ENCODE data around the gene RNASE3.
"Not testable (repeated sequence)": the region's sequence is repeated elsewhere in the genome, so short reads cannot be mapped to it uniquely, and the experiment has no call there.

RNASE3 gene

DNA sequence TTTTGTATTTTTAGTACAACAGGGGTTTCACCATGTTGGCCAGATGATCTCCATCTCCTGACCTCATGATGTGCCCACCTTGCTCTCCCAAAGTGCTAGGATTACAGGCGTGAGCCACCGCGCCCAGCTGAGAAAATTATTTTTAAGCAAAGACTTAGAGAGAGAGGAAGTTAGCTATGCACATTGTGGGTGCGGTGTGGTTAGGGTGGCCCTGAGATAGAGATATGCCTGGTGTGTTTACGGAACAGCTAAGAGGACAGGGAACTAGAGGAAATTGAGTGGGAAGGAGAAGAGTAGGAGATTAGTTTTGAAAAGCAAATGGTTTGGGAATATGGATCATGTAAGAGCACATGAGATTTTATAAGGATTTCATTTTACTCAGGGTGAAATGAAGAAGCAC is 10.0 kb upstream of the RNASE3 start:
- not testable (repeated sequence) for DNase-seq (ENCODE audit: low spot score); H3K4me1 Mint-ChIP-seq (ENCODE audit: low read depth); H3K9me3 Mint-ChIP-seq; H3K4me3 Mint-ChIP-seq; H3K27ac Mint-ChIP-seq; H3K36me3 Mint-ChIP-seq (ENCODE audit: low read depth)
- peaks cover 15% of the 10 kb centered on the region for H3K27me3 Mint-ChIP-seq (ENCODE audit: low read depth)

DNA sequence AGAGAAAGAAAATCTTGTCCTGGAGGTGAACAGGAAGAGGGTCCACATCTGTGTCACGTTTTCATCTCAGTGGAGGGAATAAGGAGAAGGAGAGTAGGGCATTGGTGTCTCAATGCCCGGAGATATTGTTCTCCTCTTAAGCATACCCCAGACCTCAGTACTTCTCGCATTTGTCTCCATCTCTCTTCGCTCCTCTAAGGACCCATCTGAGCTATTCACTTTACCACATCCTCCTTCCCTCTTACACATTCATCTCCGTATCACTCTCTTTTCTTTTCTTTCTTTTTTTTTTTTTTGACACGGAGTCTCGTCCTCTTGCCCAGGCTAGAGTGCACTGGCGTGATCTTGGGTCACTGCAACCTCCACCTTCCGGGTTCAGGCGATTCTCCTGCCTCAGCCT is 8.4 kb upstream of the RNASE3 start:
- not testable (repeated sequence) for H3K36me3 Mint-ChIP-seq (ENCODE audit: low read depth); DNase-seq (ENCODE audit: low spot score); H3K4me3 Mint-ChIP-seq; H3K4me1 Mint-ChIP-seq (ENCODE audit: low read depth); H3K9me3 Mint-ChIP-seq; H3K27ac Mint-ChIP-seq
- H3K27me3 Mint-ChIP-seq (ENCODE audit: low read depth) = peaks cover 13% of the 10 kb centered on the region

- DNase-seq (ENCODE audit: low spot score); H3K27me3 Mint-ChIP-seq (ENCODE audit: low read depth); H3K9me3 Mint-ChIP-seq; H3K4me3 Mint-ChIP-seq; H3K27ac Mint-ChIP-seq; H3K4me1 Mint-ChIP-seq (ENCODE audit: low read depth); H3K36me3 Mint-ChIP-seq (ENCODE audit: low read depth): not testable (repeated sequence)
Measured at GRCh38 chr14:20888411-20888810, 2.8 kb upstream of the RNASE3 start.

- not testable (repeated sequence) for H3K4me3 Mint-ChIP-seq; H3K36me3 Mint-ChIP-seq (ENCODE audit: low read depth); H3K4me1 Mint-ChIP-seq (ENCODE audit: low read depth); H3K9me3 Mint-ChIP-seq; H3K27ac Mint-ChIP-seq; DNase-seq (ENCODE audit: low spot score)
- peaks cover 10% of the 10 kb centered on the region for H3K27me3 Mint-ChIP-seq (ENCODE audit: low read depth)
Measured at GRCh38 chr14:20895322-20895721, 4.1 kb downstream of the RNASE3 start.

DNA sequence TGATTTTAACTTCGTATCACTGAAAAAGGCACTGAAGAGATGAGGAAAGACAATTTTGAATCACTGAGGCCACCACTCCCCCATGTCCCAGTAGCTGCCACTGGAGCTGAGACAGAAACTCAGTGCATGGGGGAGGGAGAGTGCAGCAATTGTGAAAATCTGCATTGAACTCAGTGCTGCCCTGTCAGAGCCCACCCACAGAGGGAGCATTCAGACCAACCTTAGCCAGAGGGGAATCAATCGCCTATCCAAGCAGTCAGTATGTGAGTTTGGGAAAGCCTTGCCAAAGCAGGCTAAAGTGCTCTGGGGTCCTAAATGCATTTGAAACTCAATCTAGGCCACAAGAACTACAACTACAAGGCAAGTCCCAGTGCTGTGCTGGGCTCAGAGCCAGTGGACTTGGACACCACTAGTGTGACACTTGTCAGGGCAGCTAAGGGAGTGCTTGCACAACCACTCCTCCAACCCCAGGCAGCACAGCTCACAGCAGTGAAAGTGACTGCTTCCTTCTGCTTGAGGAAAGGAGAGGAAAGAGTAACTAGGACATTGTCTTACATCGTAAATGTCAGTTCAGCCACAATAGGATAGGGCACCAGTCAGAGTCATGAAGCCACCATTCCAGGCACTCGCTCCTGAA is 13.3 kb downstream of the RNASE3 start:
- no peak for DNase-seq (ENCODE audit: low spot score)
- Mint-ChIP-seq H3K4me3 (no peak overlapping the region), H3K36me3 (ENCODE audit: low read depth) (no peaks in the 10 kb centered on the region), H3K4me1 (ENCODE audit: low read depth) (no peaks in the 10 kb centered on the region), H3K27me3 (ENCODE audit: low read depth) (peaks cover 5% of the 10 kb centered on the region), H3K27ac (no peak overlapping the region), H3K9me3 (peaks cover 6% of the 10 kb centered on the region)

DNA sequence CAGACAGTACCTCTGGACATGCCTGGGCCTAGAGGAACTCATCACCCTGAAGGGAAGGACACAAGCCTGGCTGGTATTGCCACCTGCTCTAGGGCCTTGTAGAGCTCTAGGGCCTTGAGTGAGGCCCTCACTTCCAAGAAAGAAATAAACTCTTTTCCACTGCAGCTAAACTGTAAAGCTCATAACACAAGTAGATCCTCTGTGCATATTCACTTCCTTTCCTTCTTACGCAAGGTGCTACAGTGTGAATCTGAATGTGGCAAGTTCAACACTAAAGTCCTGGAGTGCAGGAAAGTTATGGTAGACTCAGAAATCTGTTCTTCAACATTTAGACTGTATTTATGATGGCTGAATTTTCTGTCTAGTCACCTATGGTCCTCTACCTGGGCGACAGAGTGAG is 14.5 kb downstream of the RNASE3 start:
- Mint-ChIP-seq H3K27me3 (ENCODE audit: low read depth) (peaks cover 5% of the 10 kb centered on the region), H3K4me3 (no peak overlapping the region), H3K9me3 (no peaks in the 10 kb centered on the region), H3K36me3 (ENCODE audit: low read depth) (no peaks in the 10 kb centered on the region), H3K27ac (no peak overlapping the region), H3K4me1 (ENCODE audit: low read depth) (no peaks in the 10 kb centered on the region)
- no peak for DNase-seq (ENCODE audit: low spot score)

GRCh38 chr14:20907214-20907613 is 16.0 kb downstream of the RNASE3 start:
- no peaks in the 10 kb centered on the region for H3K9me3 Mint-ChIP-seq
- no peak overlapping the region for H3K4me3 Mint-ChIP-seq
- no peaks in the 10 kb centered on the region for H3K4me1 Mint-ChIP-seq (ENCODE audit: low read depth)
- peaks cover 9% of the 10 kb centered on the region for H3K27me3 Mint-ChIP-seq (ENCODE audit: low read depth)
- H3K36me3 Mint-ChIP-seq (ENCODE audit: low read depth) = no peaks in the 10 kb centered on the region
- no peak overlapping the region for H3K27ac Mint-ChIP-seq
- no peak for DNase-seq (ENCODE audit: low spot score)

DNA sequence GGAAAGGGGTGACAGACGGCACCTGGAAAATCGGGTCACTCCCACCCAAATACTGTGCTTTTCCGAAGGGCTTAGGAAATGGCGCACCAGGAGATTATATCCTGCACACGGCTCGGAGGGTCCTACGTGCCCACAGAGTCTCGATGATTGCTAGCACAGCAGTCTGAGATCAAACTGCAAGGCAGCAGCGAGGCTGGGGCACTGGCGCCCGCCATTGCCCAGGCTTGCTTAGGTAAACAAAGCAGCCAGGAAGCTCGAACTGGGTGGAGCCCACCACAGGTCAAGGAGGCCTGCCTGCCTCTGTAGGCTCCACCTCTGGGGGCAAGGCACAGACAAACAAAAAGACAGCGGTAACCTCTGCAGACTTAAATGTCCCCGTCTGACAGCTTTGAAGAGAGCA is 19.6 kb downstream of the RNASE3 start:
- H3K9me3 Mint-ChIP-seq; H3K27me3 Mint-ChIP-seq (ENCODE audit: low read depth); H3K4me3 Mint-ChIP-seq: not testable (repeated sequence)

GRCh38 chr14:20919038-20919756 is 28.0 kb downstream of the RNASE3 start:
- H3K27ac Mint-ChIP-seq; H3K36me3 Mint-ChIP-seq (ENCODE audit: low read depth); DNase-seq (ENCODE audit: low spot score); H3K4me1 Mint-ChIP-seq (ENCODE audit: low read depth); H3K9me3 Mint-ChIP-seq; H3K4me3 Mint-ChIP-seq: not testable (repeated sequence)
- H3K27me3 Mint-ChIP-seq (ENCODE audit: low read depth) = peaks cover 14% of the 10 kb centered on the region

More for the DNA sequence above, 19.6 kb downstream of the RNASE3 start:
- not testable (repeated sequence) for H3K36me3 Mint-ChIP-seq (ENCODE audit: low read depth); DNase-seq (ENCODE audit: low spot score); H3K4me1 Mint-ChIP-seq (ENCODE audit: low read depth); H3K27ac Mint-ChIP-seq

DNA sequence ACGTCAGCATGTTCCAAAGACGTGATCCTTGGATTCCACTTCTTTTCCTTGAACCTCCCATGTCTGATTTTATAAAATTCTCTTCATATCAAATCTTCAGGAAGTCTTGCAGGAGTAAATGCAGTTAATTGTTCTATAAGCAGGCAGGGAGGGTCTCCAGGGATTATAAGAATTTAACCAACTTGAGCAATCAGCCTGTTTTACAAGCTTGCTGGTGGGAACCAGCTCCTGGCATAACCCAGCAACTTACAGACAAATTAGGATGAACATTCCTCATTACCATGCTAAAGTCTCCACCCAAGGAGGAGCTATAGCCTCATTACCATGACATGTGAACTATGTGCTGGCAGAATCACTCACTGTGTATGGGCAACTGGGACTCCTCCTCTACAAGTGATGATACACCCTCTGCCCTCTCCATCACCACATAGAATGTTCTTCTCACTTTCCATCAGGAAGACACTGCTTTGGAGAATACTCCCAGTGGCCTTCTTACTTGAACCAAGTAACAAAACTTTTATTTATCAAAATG is 32.6 kb downstream of the RNASE3 start:
- DNase-seq (ENCODE audit: low spot score); H3K4me3 Mint-ChIP-seq; H3K27ac Mint-ChIP-seq; H3K4me1 Mint-ChIP-seq (ENCODE audit: low read depth); H3K27me3 Mint-ChIP-seq (ENCODE audit: low read depth); H3K36me3 Mint-ChIP-seq (ENCODE audit: low read depth): not testable (repeated sequence)
- peaks cover 15% of the 10 kb centered on the region for H3K9me3 Mint-ChIP-seq

- Mint-ChIP-seq H3K27me3 (ENCODE audit: low read depth) (peaks cover 2% of the 10 kb centered on the region), H3K4me1 (ENCODE audit: low read depth) (no peaks in the 10 kb centered on the region), H3K9me3 (no peaks in the 10 kb centered on the region), H3K4me3 (no peak overlapping the region), H3K36me3 (ENCODE audit: low read depth) (no peaks in the 10 kb centered on the region), H3K27ac (no peak overlapping the region)
- no peak for DNase-seq (ENCODE audit: low spot score)
Measured at GRCh38 chr14:20934148-20934762, 43.1 kb downstream of the RNASE3 start.

DNA sequence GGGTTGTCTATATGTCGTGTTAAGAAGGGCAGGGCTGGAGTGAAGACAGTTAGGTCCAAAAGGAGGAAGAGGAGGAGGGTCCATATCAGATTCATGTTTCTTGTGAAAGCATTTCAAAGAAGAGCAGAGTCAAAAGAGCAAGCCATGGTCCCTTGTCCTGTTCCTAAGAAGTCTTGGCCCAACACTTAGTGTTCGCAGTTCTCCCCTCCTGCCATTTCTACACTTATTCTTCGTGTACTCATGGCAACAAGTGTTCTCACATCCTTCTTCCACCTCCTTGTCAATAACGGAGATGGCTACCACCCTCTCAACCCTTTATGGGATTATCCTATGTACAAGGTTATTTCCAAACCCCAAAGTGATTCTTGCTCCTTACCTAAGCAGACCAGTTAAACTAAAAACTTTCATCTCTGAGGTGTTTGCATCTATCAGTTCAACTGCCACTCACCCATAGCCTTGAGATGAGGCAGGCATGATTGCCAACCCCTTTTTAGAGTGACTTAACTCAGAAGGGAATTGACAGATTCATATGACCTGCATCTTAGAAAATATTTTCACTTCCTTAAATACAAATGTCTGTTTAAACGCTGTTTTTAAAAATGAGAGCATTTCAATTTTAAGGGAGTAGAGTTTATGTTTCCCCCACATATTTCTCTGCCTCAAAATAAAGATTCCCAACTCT is 44.3 kb downstream of the RNASE3 start:
- no peak for DNase-seq (ENCODE audit: low spot score)
- Mint-ChIP-seq H3K4me3 (no peak overlapping the region), H3K9me3 (no peaks in the 10 kb centered on the region), H3K4me1 (ENCODE audit: low read depth) (no peaks in the 10 kb centered on the region), H3K36me3 (ENCODE audit: low read depth) (no peaks in the 10 kb centered on the region), H3K27me3 (ENCODE audit: low read depth) (peaks cover 3% of the 10 kb centered on the region), H3K27ac (no peak overlapping the region)
